ENCODE data around the gene ZNF446. TPM values are rescaled to one million over a fixed set of nuclear protein-coding genes. Genes with fewer than 3 reads are reported as not detected.

The ZNF446 gene
- total and polyA plus RNA-seq, 10 of the 15 experiments (the other 5 are each of a cell fraction or from before 2014, with no cell fraction given), result 0.14 to 6.9 (median 4.1) TPM

GRCh38 chr19:58474997-58475713 lies 997 bp upstream of the ZNF446 start (continued):
- 0 out of 2 replicates have a peak, but pooled peaks have one; percentile 10 for TF ChIP-seq RB1 (IDR thresholded peaks at IDR 0.05; ENCODE audit: borderline replicate concordance)
- TF ChIP-seq POU2F2 (IDR thresholded peaks at IDR 0.05; ENCODE audit: borderline replicate concordance, low read depth, low read length), result no peak
- no peak for TF ChIP-seq NFXL1 (IDR thresholded peaks at IDR 0.05; ENCODE audit: borderline replicate concordance)
- peak; percentile 0 for TF ChIP-seq POLR2A (IDR thresholded peaks at IDR 0.05; ENCODE audit: low read depth, low read length)
- 0 out of 2 replicates have a peak, but pooled peaks have one; percentile 14 for TF ChIP-seq MTA3 (IDR thresholded peaks at IDR 0.05; ENCODE audit: borderline replicate concordance, low read length)
- TF ChIP-seq RCOR1 (conservative IDR thresholded peaks at IDR 0.05; ENCODE audit: low read depth, low read length), result no peak
- TF ChIP-seq CHD2 (IDR thresholded peaks at IDR 0.05; ENCODE audit: borderline replicate concordance, low read depth, low read length), result no peak
- TF ChIP-seq IKZF2 (IDR thresholded peaks at IDR 0.05), result no peak
- no peak; the same call in 1 of the 2 replicates for TF ChIP-seq PML (IDR thresholded peaks at IDR 0.05; ENCODE audit: low read length)
- TF ChIP-seq IKZF1 (conservative IDR thresholded peaks at IDR 0.05), result no peak
- no peak for TF ChIP-seq PRDM15 (CRISPR knock-in tag; IDR thresholded peaks at IDR 0.05)
- peak; percentile 18; the same call in 1 of the 2 replicates for TF ChIP-seq CREB1 (IDR thresholded peaks at IDR 0.05; ENCODE audit: low read depth)
- TF ChIP-seq PAX8 (IDR thresholded peaks at IDR 0.05), result no peak
- 0 out of 2 replicates have a peak, but pooled peaks have one; percentile 39 for TF ChIP-seq ZBED1 (IDR thresholded peaks at IDR 0.05; ENCODE audit: borderline replicate concordance)
- no peak for TF ChIP-seq MYC (IDR thresholded peaks at IDR 0.05; ENCODE audit: insufficient read depth, insufficient read length, insufficient replicate concordance, low read length, severe bottlenecking)
- TF ChIP-seq EGR1 (IDR thresholded peaks at IDR 0.05; ENCODE audit: borderline replicate concordance in 1 of 2, low read depth in 2 of 2, low read length in 2 of 2), result peak in 1 of 2 experiments; percentile 54; a peak in 1 of 3 replicates
- no peak for TF ChIP-seq MAX (IDR thresholded peaks at IDR 0.05; ENCODE audit: low read depth, low read length)
- TF ChIP-seq BCLAF1 (IDR thresholded peaks at IDR 0.05), result no peak
- TF ChIP-seq BRCA1 (IDR thresholded peaks at IDR 0.05; ENCODE audit: low read depth, low read length), result no peak
- no peak for TF ChIP-seq SIN3A (IDR thresholded peaks at IDR 0.05; ENCODE audit: low read depth, low read length)
